GM19328 (cell line): Measurements from ENCODE around the gene ARRDC5.
"Not testable (repeated sequence)": the region's sequence is repeated elsewhere in the genome, so short reads cannot be mapped to it uniquely, and the experiment has no call there.

Source experiments
- ATAC-seq: cut with Tn5 transposase; IDR thresholded peaks from one replicate; pipeline ENCODE4 v1.9.1; 2021; ENCODE audit warnings: mild to moderate bottlenecking, moderate library complexity; ENCODE audit not compliant: unreplicated experiment

Gene ARRDC5

DNA sequence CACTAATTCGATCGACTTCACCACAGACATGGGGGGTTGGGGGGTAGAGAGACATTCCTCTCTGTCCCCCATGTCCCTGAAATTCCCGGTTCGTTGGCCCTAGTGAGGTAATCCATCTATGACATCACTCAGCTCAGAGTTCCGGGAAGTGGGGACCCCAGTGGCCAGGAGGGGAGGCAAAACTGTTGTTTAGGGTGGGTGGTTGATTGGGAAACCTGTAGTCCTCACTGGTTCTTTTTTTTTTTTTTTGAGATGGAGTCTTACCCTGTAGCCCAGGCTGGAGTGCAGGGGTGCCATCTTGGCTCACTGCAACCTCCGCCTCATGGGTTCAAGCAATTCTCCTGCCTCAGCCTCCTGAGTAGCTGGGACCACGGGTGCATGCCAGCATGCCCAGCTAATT is at the start of gene ARRDC5:
ARRDC5 (minus strand) TSS at position 101 of the 400 bp plus-strand sequence; CDS start at position 30, 71 bp downstream.
- no peak for ATAC-seq

- ATAC-seq = no peak
Observed at GRCh38 chr19:4951656-4952055, 49.0 kb upstream of the ARRDC5 start.

DNA sequence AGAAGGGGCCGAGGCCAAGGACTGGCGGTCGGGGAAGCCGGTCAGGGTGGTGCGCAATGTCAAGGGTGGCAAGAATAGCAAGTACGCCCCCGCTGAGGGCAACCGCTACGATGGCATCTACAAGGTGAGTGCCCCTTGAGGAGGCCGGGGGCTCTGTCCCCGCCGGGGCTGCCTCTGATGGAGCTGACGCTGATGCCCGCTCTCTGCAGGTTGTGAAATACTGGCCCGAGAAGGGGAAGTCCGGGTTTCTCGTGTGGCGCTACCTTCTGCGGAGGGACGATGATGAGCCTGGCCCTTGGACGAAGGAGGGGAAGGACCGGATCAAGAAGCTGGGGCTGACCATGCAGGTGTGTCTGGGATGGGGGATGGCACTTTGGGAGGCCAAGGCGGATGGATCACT is 48.0 kb upstream of the ARRDC5 start:
- not testable (repeated sequence) for ATAC-seq

GRCh38 chr19:4941638-4942169 is 39.0 kb upstream of the ARRDC5 start:
- ATAC-seq = not testable (repeated sequence)

DNA sequence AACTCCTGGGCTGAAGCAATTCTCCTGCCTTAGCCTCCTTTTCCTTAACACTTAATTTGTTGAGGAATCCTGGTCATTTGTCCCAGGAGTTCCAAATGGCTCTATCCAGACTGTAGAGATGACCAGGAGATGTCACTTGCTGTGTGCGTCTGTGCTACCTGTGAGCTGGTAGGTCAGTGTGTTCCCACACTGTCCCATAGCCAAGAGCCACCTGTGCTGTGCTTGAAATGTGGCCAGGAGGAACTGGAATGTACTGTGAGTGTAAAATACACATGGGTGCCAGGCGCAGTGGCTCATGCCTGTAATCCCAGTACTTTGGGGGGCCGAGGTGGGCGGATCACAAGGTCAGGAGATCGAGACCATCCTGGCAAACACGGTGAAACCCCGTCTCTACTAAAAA is 36.8 kb upstream of the ARRDC5 start:
- no peak for ATAC-seq

DNA sequence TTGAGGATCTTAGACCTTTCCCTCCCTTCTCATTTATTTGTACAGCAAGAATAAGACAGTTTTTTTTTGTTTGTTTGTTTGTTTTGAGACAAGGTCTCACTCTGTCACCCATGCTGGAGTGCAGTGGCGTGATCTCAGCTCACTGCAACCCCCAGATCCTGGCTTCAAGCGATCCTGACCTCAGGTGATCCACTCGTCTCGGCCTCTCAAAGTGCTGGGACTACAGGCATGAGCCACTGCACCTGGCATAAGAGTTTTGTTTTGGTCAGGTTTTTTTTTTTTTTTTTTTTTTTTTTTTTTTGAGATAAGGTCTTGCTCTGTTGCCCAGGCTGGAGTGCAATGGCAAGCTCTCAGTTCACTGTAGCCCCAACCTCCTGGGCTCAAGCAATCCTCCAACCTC is 35.8 kb upstream of the ARRDC5 start:
- ATAC-seq = not testable (repeated sequence)

GRCh38 chr19:4937060-4937459 is 34.4 kb upstream of the ARRDC5 start:
- ATAC-seq = no peak

GRCh38 chr19:4935444-4935843 is 32.7 kb upstream of the ARRDC5 start:
- ATAC-seq = no peak

DNA sequence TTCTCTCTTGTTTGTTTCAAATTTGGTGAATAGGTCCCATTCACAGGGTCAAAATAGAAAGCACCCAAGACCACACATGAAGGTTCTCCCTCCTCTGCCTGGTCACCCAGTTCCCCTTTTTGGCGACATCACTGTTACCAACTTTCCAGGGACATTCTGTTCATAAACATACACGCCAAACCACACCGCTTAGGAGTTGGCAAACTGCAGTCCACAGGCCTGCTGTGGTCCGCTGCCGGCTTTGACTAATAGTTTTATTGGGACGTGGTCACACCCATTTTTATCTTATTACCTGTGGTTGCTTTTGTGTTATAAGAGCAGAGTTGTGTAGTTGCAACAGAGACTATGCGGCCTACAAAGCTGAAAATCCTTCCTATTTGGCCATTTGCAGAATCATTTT is 30.8 kb upstream of the ARRDC5 start:
- ATAC-seq = no peak

DNA sequence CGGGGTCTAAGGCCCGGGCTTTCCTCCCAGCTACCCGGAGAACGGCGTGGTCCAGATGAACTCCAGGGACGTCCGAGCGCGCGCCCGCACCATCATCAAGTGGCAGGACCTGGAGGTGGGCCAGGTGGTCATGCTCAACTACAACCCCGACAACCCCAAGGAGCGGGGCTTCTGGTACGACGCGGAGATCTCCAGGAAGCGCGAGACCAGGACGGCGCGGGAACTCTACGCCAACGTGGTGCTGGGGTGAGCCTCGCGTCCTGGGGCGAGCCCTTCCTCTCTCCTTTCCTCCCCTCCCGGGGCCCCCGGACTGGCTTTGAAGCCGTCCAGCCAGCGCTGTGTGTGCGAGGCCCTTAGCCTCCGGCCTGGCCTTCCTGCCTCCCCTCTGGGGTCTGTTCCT is 30.0 kb upstream of the ARRDC5 start:
- no peak for ATAC-seq

GRCh38 chr19:4930664-4931063 is 28.0 kb upstream of the ARRDC5 start:
- no peak for ATAC-seq

DNA sequence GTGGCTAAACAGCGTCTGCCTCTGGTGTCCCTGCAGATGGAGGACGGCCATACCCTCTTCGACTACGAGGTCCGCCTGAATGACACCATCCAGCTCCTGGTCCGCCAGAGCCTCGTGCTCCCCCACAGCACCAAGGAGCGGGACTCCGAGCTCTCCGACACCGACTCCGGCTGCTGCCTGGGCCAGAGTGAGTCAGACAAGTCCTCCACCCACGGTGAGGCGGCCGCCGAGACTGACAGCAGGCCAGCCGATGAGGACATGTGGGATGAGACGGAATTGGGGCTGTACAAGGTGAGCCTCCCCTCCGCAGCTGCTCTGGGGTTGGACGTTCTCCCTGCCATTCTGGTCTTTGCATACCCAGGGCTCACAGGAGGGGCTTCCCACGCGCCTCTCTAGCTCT is 26.5 kb upstream of the ARRDC5 start:
- ATAC-seq = no peak

GRCh38 chr19:4923276-4923747 is 20.6 kb upstream of the ARRDC5 start:
- ATAC-seq = no peak

- ATAC-seq = no peak
Observed at GRCh38 chr19:4922530-4923275, 20.0 kb upstream of the ARRDC5 start.

- no peak for ATAC-seq
Observed at GRCh38 chr19:4916292-4917082, 13.8 kb upstream of the ARRDC5 start.

DNA sequence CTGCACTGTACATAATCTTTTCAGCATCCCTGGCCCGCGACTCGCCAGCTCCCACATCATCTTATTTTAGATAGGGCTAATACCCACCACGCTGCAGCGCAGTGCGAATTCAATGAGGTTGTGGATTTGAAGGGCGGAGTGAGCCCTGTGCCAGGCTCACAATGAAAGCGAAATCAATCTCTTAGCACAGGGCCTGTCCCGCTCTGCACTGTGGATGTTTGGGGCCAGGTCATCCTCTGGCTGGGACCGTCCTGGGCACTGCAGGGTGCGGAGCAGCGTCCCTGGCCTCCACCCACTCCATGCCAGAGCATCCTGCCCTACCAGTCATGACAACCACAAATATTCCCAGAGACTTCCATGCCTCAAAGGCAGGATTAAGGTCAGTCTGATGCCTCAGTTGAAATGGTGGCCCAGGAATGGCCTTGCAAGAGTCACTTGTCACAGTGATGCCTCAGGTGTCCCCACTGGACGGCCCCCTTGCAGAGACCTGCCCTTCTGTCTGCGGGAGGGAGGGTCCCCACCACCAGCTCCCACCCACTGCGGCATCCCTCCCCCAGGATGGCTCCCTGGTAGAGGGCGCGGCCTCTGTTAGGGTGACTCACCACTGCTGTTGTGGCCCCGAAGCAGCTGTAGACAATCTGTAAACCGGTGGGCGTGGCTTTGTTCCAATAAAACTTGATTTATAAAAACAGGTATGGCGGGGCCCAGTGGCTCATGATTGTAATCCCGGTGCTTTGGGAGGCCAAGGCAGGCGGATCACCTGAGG is 12.2 kb upstream of the ARRDC5 start:
- no peak for ATAC-seq

GRCh38 chr19:4913996-4914735 is 11.5 kb upstream of the ARRDC5 start:
- no peak for ATAC-seq

- ATAC-seq = no peak
Observed at GRCh38 chr19:4911786-4912672, 9.3 kb upstream of the ARRDC5 start.

DNA sequence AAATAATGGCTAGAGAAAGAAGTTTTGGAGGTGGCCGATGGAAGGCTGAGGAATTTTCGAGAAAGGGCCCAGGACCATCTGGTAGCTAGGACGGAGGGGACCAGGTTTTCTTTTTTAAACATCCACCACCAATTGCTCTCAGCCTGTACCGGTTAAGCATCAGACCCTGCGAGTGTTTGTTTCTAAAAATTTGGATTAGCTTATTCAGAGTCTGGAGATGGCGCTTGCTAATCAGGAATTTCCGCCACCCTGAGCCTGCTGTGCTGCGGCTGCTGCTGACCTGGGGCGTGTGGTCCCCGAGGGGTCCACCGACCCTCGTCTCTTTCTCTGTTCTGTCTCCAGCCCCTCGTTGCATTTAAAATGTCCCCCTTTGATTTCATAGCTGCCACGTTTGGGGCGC is 8.6 kb upstream of the ARRDC5 start:
- no peak for ATAC-seq
